ENCODE data around the gene TTC23L.

GRCh38 chr5:34897646-34898045, 58.7 kb downstream of the TTC23L start:
- TF ChIP-seq POLR2A (IDR thresholded peaks at IDR 0.05) = no peak
- no peak for TF ChIP-seq CTCF (IDR thresholded peaks at IDR 0.05)
- TF ChIP-seq POLR2AphosphoS5 (IDR thresholded peaks at IDR 0.05) = no peak
- TF ChIP-seq EP300 (IDR thresholded peaks at IDR 0.05) = no peak

All from sigmoid colon (tissue), 4 donors.